Aorta (tissue), 5 donors: ENCODE data around the gene CCDC157. TPM values are rescaled to one million over a fixed set of nuclear protein-coding genes. Genes with fewer than 3 reads are reported as not detected.

Source experiments
- ATAC-seq: fragments of 200-7000 bp; cut with Tn5 transposase; one replicate; pipeline ENCODE4 v1.9.1; 2022; ENCODE audit warnings: moderate library complexity; ENCODE audit not compliant: low FRiP score
- DNase-seq, 2 donors: peaks; one replicate each; pipeline ENCODE4 v3.0.0-alpha.2; 2020
- H3K27ac ChIP-seq, 2 donors: one replicate each; pipeline ENCODE4 v1.5.1; 2013; ENCODE audit warnings: low read length in 2 of 2, mild to moderate bottlenecking in 2 of 2, moderate library complexity in 2 of 2, control low read depth in 1 of 2, inconsistent platforms in 1 of 2, low read depth in 1 of 2
- H3K27me3 ChIP-seq, 2 donors: one replicate each; pipeline ENCODE4 v1.6.1; 2013; ENCODE audit warnings: control low read depth in 1 of 2, low read length in 1 of 2, mild to moderate bottlenecking in 1 of 2, moderate library complexity in 1 of 2; ENCODE audit not compliant: insufficient read depth in 2 of 2, control insufficient read depth in 1 of 2
- H3K36me3 ChIP-seq, 2 donors: one replicate each; pipeline ENCODE4 v1.6.1; 2013; ENCODE audit warnings: control low read depth in 1 of 2, low read length in 1 of 2, mild to moderate bottlenecking in 1 of 2; ENCODE audit not compliant: insufficient read depth in 2 of 2, control insufficient read depth in 1 of 2
- H3K4me1 ChIP-seq, 2 donors: one replicate each; pipeline ENCODE4 v1.6.1; 2013; ENCODE audit warnings: low read length in 2 of 2, control low read depth in 1 of 2, mild to moderate bottlenecking in 1 of 2, moderate library complexity in 1 of 2; ENCODE audit not compliant: insufficient read depth in 2 of 2, control insufficient read depth in 1 of 2
- H3K4me3 ChIP-seq, 2 donors: one replicate each; pipeline ENCODE4 v1.5.1; 2013; ENCODE audit warnings: low read length in 2 of 2, control low read depth in 1 of 2, mild to moderate bottlenecking in 1 of 2
- H3K9me3 ChIP-seq: one replicate; pipeline ENCODE4 v1.6.1; 2013; ENCODE audit warnings: mild to moderate bottlenecking, low read length; ENCODE audit not compliant: control insufficient read depth
- WGBS, 2 donors: extraction: QIAGEN DNeasy Blood & Tissue Kit; methylation state at CpG; one replicate each; pipeline ENCODE4 v1.1.7; 2013; 5-methylcytosine and 5-hydroxymethylcytosine counted together
- intact Hi-C, 2 donors: fragments of 100-400 bp; cut with DNase I; formaldehyde crosslinking; loops; one replicate each; pipeline versions ENCODE4 v1.14.2 to v1.15.0; 2022
- polyA plus RNA-seq, 2 donors: library from polyadenylated mRNA; stranded (reverse); fragments of 200-250 nt; gene quantifications; one replicate each; pipeline ENCODE4 v1.2.3, GENCODE V29; 2013
- total RNA-seq, 2 donors: library from RNA; stranded (reverse); fragmentation: NEBNext Ultra II Directional; extraction: Animal tissue kit (Norgen Biotek cat#: 25700); gene quantifications; one replicate each; pipeline ENCODE4 v1.2.1, GENCODE V29; 2021
- donor health status: healthy with polysubstance abuse.
- donor health status: Bipolar disorder and iron deficiency.
- donor health status: DM: no; HTN: no; CAD: no.
- donor health status: DM: no; HTN: no; CAD: no.
- donor health status: DM: yes; HTN: yes; CAD: no.

CCDC157 gene
- total and polyA plus RNA-seq, 4 donors = 0.87 to 3.6 (median 1.7) TPM

DNA sequence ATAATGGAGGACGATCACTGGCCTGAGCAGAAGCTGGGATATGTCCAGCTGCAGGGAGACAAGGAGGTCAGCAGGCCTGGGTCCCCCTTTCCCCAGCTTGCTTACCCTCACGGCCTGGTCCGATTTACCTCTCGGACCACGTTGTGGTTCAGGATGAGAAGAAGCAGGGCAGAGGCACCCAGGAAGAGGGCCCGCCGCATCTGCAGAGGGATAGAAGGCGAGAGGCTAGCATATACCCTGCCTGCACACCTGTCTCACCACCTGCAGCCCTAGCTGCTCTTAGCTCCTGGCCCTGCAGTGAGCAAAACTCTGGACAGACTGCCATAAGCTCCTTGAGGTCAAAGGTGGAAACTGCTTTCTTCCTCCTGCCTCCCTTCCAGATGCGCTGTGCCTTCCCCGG, 29.1 kb downstream of the CCDC157 start:
- H3K4me3 ChIP-seq = no peak overlapping the region
- WGBS, 2 donors = 90 to 92% methylated on average over 10 of the region's 10 CpGs
- no peak for ATAC-seq
- H3K36me3 ChIP-seq = no peaks in the 10 kb centered on the region
- no peak for DNase-seq
- intact Hi-C loops = loop anchor here (2.0 kb wide), 4 partner anchors 29 to 277 kb away; partner anchors contain the start of genes CASTOR1 (in 1 of the 2), CCDC157 (in 1 of the 2) and SF3A1 (in 1 of the 2)
- H3K27ac ChIP-seq = no peak overlapping the region
- no peaks in the 10 kb centered on the region for H3K9me3 ChIP-seq
- H3K4me1 ChIP-seq = no peaks in the 10 kb centered on the region
- H3K27me3 ChIP-seq = no peaks in the 10 kb centered on the region

DNA sequence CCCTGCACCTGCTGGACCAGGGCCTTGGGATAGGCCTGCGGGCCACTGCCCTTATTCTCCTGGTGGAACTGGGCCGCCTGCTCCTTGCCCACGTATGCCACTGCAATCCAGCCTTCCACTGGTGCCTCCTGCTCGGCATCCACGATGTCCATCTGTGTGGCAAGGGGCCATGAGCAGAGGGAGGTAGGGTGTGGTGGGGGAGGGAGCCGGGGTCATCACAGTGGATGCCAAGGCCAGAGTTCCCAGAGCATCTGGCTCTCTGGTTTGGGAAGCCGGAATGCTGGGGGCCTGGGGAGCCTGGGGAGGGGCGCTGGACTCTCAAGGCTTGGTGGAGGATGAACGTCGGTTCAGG, 29.8 kb downstream of the CCDC157 start:
- H3K4me3 ChIP-seq = peak overlapping the region; percentile 56 to 88
- H3K27ac ChIP-seq = no peak overlapping the region
- no peaks in the 10 kb centered on the region for H3K9me3 ChIP-seq
- H3K27me3 ChIP-seq = no peaks in the 10 kb centered on the region
- ATAC-seq = peak; percentile 4
- H3K4me1 ChIP-seq = no peaks in the 10 kb centered on the region
- H3K36me3 ChIP-seq = no peaks in the 10 kb centered on the region
- DNase-seq = peak in 1 of 2 donors; percentile 54
- intact Hi-C loops = loop anchor here (2.0 kb wide), 4 partner anchors 30 to 278 kb away; partner anchors contain the start of genes CASTOR1 (in 1 of the 2), CCDC157 (in 1 of the 2) and SF3A1 (in 1 of the 2)
- 20 to 22% methylated on average over 10 of the region's 10 CpGs for WGBS, 2 donors

DNA sequence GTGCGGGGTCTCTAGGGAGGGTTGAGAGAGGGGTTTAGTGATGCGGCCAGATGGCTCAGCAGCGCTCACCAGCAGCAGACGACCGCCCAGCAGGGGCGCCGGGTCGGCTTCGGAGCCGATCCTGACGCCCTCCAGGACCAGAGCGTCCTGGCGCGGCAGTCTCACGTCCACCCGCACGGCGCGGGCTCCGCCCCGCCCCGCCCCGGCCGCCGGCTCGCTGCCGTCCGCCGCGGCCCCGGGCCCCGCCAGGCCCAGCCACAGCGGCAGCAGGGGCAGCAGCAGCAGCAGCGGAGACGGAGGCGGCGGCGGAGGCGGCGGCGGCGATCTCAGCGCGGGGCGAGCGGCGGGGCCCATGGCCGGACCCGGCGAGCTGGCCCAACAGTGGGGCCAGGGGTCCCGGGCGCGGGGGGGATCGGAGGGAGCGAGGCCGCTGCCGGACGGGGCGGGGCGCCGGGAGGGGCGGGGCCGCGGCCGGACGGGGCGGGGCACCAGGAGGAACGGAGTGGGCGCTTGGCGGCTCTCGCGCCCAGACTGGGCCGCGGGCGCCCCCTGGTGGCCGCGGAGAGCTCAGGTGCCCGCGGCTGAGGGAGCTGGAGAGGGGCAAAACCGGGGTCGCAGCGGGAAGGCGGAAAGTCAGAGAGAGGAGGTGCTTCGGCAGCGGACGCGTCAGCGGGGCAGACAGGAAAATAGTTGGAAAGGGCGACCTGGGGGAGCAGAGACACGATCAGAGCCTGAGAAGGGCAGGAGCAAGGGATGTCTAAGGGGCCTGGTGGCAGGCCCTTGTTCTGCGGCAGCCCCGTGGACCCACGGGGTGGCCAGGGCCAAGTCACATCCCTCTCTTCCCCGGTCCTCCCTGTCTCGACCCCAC, 30.4 kb downstream of the CCDC157 start, which contains the start of gene RNF215:
Gene RNF215, minus strand, starts transcription at position 452 of the 868 bp plus-strand sequence. Its CDS starts 98 bp downstream, at position 354.
- Histone ChIP-seq H3K36me3 (no peaks in the 10 kb centered on the region), H3K27ac (no peak within 1 kb of the TSS), H3K4me1 (no peaks in the 10 kb centered on the region), H3K9me3 (no peaks in the 10 kb centered on the region), H3K4me3 (peak within 1 kb of the TSS; percentile 56 to 88), H3K27me3 (no peaks in the 10 kb centered on the region)
- DNase-seq (peak; percentile 86 to 94), ATAC-seq (peak; percentile 95)
- intact Hi-C loops = loop anchor here (1.0 to 2.0 kb wide), 5 partner anchors 30 to 278 kb away; partner anchors contain the start of genes CASTOR1 (in 1 of the 2), CCDC157 (in 1 of the 2) and SF3A1 (in 1 of the 2)
- WGBS, 2 donors = 1% methylated on average over 71 to 95 of the region's 95 CpGs

GRCh38 chr22:30390974-30391691, 34.3 kb downstream of the CCDC157 start:
- no peaks in the 10 kb centered on the region for H3K4me1 ChIP-seq
- H3K36me3 ChIP-seq = no peaks in the 10 kb centered on the region
- H3K9me3 ChIP-seq = no peaks in the 10 kb centered on the region
- intact Hi-C loops = loop anchor here in 1 of 2 donors (2.0 kb wide), 1 partner anchor 94 kb away; no protein-coding TSS in a partner anchor
- H3K27ac ChIP-seq = no peak overlapping the region
- ATAC-seq (no peak), DNase-seq (peak in 1 of 2 donors; percentile 74)
- H3K27me3 ChIP-seq = no peaks in the 10 kb centered on the region
- WGBS, 2 donors = 57 to 58% methylated on average over 5 of the region's 5 CpGs
- H3K4me3 ChIP-seq = no peak overlapping the region

- Histone ChIP-seq H3K27me3 (no peaks in the 10 kb centered on the region), H3K9me3 (no peaks in the 10 kb centered on the region), H3K27ac (no peak overlapping the region), H3K4me3 (no peak overlapping the region), H3K4me1 (no peaks in the 10 kb centered on the region), H3K36me3 (no peaks in the 10 kb centered on the region)
- ATAC-seq = no peak
- intact Hi-C loops = no loop called here
- WGBS, 2 donors = 72 to 78% methylated on average over 9 of the region's 9 CpGs
- no peak for DNase-seq
These were observed 36.0 kb downstream of the CCDC157 start for GRCh38 chr22:30392661-30393321.

DNA sequence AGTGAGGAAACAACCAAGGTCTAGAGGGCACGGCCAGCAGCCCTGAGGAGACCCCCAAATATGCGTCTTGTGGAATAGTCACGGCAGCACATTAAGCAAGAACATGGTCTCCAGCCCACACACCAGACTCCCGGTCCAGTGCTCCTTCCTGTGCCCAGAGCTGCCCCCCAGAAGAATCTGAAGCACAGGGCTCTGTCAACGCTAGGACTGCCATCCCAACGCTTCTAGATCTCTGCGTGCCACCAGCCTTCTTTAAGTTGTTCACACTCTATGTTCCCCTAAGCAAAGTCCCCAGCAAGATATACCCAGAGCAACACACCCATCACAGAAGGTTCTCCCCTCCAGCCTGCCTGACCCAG, 36.5 kb downstream of the CCDC157 start:
- intact Hi-C loops = no loop called here
- 85% methylated on average over 7 of the region's 7 CpGs for WGBS, 2 donors
- no peak for ATAC-seq

GRCh38 chr22:30393885-30394284, 37.1 kb downstream of the CCDC157 start:
- ATAC-seq = no peak

More for the DNA sequence above, 36.5 kb downstream of the CCDC157 start:
- H3K27ac ChIP-seq = no peak overlapping the region
- no peaks in the 10 kb centered on the region for H3K4me1 ChIP-seq
- no peaks in the 10 kb centered on the region for H3K36me3 ChIP-seq
- H3K27me3 ChIP-seq = no peaks in the 10 kb centered on the region
- no peaks in the 10 kb centered on the region for H3K9me3 ChIP-seq
- DNase-seq = no peak
- H3K4me3 ChIP-seq = no peak overlapping the region

More at GRCh38 chr22:30393885-30394284, 37.1 kb downstream of the CCDC157 start:
- 83 to 92% methylated on average over 3 of the region's 3 CpGs for WGBS, 2 donors
- Histone ChIP-seq H3K27ac (no peak overlapping the region), H3K36me3 (no peaks in the 10 kb centered on the region), H3K9me3 (no peaks in the 10 kb centered on the region), H3K27me3 (no peaks in the 10 kb centered on the region), H3K4me3 (no peak overlapping the region), H3K4me1 (peaks cover 0 to 2% of the 10 kb centered on the region in 2 donors)
- no peak for DNase-seq
- intact Hi-C loops = no loop called here
